Measurements from ENCODE around the gene RBM42. TPM values are rescaled to one million over a fixed set of nuclear protein-coding genes. Genes with fewer than 3 reads are reported as not detected.

The RBM42 gene
- total and polyA plus RNA-seq, 2 of the 13 experiments (the other 11 are each of a cell fraction or from before 2014, with no cell fraction given), result 27.2 to 55.3 TPM

DNA sequence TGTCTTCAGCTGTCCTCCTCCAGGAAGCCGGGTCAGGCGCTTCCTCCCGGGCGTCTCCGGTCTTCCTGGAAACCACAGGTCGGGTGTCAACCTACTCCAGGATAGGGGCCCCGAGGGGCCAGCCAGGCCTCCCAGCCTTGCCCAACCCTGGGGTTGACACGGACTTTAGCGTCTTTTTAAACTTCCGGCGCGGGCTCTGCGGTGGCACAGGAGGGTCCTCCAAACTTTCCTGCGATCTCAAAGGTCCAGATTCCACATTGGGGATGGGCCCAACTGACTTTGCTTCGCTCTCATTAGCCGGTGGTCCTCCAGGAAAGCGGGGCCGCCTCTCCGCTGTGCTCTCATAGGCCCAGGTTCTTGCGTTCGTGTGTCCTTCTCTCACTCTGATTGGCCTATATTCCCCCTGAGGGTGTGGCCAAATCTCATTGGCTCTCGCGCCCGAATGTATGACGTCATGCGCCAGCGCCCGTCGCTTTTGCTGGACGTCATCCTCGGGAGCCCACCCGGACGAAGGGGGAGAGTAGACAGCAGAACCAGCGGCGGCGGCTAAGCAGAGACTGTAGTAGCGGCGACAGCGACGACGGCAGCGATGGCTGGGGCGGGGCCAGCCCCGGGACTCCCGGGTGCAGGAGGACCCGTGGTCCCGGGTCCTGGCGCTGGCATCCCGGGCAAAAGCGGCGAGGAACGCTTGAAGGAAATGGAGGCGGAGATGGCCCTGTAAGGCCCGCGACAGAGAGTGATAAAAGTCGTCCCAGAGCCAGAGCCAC, at the start of gene RBM42 (continued):
- TF ChIP-seq ZNF44 (CRISPR knock-in tag; IDR thresholded peaks at IDR 0.05) (peak; percentile 72; the same call in 1 of the 2 replicates), ZNF749 (CRISPR knock-in tag; IDR thresholded peaks at IDR 0.05; ENCODE audit: borderline replicate concordance) (no peak), ZNF570 (CRISPR knock-in tag; IDR thresholded peaks at IDR 0.05; ENCODE audit: borderline replicate concordance) (no peak), HOXA7 (CRISPR knock-in tag; IDR thresholded peaks at IDR 0.05) (no peak), TBX3 (IDR thresholded peaks at IDR 0.05; ENCODE audit: borderline replicate concordance) (no peak), ZNF367 (CRISPR knock-in tag; IDR thresholded peaks at IDR 0.05; ENCODE audit: borderline replicate concordance) (no peak), FOXA1 (IDR thresholded peaks at IDR 0.05) (no peak), FOXA1 (CRISPR knock-in tag; IDR thresholded peaks at IDR 0.05) (no peak), ZNF780A (CRISPR knock-in tag; IDR thresholded peaks at IDR 0.05) (no peak), ATRX (CRISPR knock-in tag; IDR thresholded peaks at IDR 0.05; ENCODE audit: borderline replicate concordance) (no peak), ZNF230 (CRISPR knock-in tag; IDR thresholded peaks at IDR 0.05) (peak; percentile 90), ZSCAN31 (CRISPR knock-in tag; IDR thresholded peaks at IDR 0.05; ENCODE audit: low read depth) (peak; percentile 84; the same call in 1 of the 2 replicates), ZNF768 (CRISPR knock-in tag; IDR thresholded peaks at IDR 0.05) (no peak), ZNF83 (CRISPR knock-in tag; IDR thresholded peaks at IDR 0.05; ENCODE audit: borderline replicate concordance) (no peak), MXD4 (CRISPR knock-in tag; IDR thresholded peaks at IDR 0.05) (peak; percentile 63; the same call in 1 of the 2 replicates), KDM1A (CRISPR knock-in tag; IDR thresholded peaks at IDR 0.05) (no peak), ZBTB20 (CRISPR knock-in tag; IDR thresholded peaks at IDR 0.05; ENCODE audit: borderline replicate concordance, low read depth) (no peak), HNF4G (IDR thresholded peaks at IDR 0.05; ENCODE audit: borderline replicate concordance, low read depth, low read length) (peak; percentile 40; the same call in 1 of the 2 replicates), HNF4G (CRISPR knock-in tag; IDR thresholded peaks at IDR 0.05; ENCODE audit: borderline replicate concordance, low read depth) (no peak), ZFP36 (IDR thresholded peaks at IDR 0.05; ENCODE audit: borderline replicate concordance, low read depth, low read length, partially characterized antibody) (no peak), NCOA5 (CRISPR knock-in tag; IDR thresholded peaks at IDR 0.05) (no peak), ZFP37 (CRISPR knock-in tag; IDR thresholded peaks at IDR 0.05; ENCODE audit: borderline replicate concordance) (no peak)
- TF ChIP-seq, protein P1, sequence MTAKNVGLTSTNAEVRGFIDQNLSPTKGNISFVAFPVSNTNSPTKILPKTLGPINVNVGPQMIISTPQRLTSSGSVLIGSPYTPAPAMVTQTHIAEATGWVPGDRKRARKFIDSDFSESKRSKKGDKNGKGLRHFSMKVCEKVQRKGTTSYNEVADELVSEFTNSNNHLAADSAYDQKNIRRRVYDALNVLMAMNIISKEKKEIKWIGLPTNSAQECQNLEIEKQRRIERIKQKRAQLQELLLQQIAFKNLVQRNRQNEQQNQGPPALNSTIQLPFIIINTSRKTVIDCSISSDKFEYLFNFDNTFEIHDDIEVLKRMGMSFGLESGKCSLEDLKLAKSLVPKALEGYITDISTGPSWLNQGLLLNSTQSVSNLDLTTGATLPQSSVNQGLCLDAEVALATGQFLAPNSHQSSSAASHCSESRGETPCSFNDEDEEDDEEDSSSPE (CRISPR knock-in tag; IDR thresholded peaks at IDR 0.05), result peak; percentile 80
- TF ChIP-seq, protein P2, sequence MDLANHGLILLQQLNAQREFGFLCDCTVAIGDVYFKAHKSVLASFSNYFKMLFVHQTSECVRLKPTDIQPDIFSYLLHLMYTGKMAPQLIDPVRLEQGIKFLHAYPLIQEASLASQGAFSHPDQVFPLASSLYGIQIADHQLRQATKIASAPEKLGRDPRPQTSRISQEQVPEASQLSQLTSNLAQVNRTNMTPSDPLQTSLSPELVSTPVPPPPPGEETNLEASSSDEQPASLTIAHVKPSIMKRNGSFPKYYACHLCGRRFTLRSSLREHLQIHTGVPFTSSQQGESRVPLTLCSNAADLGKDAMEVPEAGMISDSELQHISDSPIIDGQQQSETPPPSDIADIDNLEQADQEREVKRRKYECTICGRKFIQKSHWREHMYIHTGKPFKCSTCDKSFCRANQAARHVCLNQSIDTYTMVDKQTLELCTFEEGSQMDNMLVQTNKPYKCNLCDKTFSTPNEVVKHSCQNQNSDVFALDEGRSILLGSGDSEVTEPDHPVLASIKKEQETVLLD (CRISPR knock-in tag; IDR thresholded peaks at IDR 0.05; ENCODE audit: low read depth), result 0 out of 2 replicates have a peak, but pooled peaks have one; percentile 28
- TF ChIP-seq, protein P3, sequence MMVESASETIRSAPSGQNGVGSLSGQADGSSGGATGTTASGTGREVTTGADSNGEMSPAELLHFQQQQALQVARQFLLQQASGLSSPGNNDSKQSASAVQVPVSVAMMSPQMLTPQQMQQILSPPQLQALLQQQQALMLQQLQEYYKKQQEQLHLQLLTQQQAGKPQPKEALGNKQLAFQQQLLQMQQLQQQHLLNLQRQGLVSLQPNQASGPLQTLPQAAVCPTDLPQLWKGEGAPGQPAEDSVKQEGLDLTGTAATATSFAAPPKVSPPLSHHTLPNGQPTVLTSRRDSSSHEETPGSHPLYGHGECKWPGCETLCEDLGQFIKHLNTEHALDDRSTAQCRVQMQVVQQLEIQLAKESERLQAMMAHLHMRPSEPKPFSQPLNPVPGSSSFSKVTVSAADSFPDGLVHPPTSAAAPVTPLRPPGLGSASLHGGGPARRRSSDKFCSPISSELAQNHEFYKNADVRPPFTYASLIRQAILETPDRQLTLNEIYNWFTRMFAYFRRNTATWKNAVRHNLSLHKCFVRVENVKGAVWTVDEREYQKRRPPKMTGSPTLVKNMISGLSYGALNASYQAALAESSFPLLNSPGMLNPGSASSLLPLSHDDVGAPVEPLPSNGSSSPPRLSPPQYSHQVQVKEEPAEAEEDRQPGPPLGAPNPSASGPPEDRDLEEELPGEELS (CRISPR knock-in tag; IDR thresholded peaks at IDR 0.05), result no peak; the same call in 1 of the 2 replicates
- TF ChIP-seq, protein P4, sequence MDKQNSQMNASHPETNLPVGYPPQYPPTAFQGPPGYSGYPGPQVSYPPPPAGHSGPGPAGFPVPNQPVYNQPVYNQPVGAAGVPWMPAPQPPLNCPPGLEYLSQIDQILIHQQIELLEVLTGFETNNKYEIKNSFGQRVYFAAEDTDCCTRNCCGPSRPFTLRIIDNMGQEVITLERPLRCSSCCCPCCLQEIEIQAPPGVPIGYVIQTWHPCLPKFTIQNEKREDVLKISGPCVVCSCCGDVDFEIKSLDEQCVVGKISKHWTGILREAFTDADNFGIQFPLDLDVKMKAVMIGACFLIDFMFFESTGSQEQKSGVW (CRISPR knock-in tag; IDR thresholded peaks at IDR 0.05; ENCODE audit: borderline replicate concordance), result no peak
